HT1080 (cell line): Measurements from ENCODE around the gene ABCD2. TPM values are rescaled to one million over a fixed set of nuclear protein-coding genes. Genes with fewer than 3 reads are reported as not detected.
A peak's percentile ranks its signal among the peaks of the same experiment; 100 is the strongest.
"Not testable (repeated sequence)": the region's sequence is repeated elsewhere in the genome, so short reads cannot be mapped to it uniquely, and the experiment has no call there.

Experiments
- DNase-seq: peaks from one replicate; pipeline ENCODE4 v3.0.0-alpha.2; 2015; ENCODE audit warnings: low read depth
- total RNA-seq: library from RNA; depleted of rRNA; stranded (reverse); fragments of >200 nt; shearing (Covaris generic); gene quantifications from 2 replicates; pipeline ENCODE4 v1.2.3, GENCODE V29; 2014

The ABCD2 gene
- total RNA-seq, 1 experiment from 2014 or later: 0.05 TPM

- no peak for DNase-seq
These were observed 7.4 kb downstream of the ABCD2 start for GRCh38 chr12:39612250-39612649.

- no peak for DNase-seq
These were observed 7.8 kb downstream of the ABCD2 start for GRCh38 chr12:39611818-39612217.

GRCh38 chr12:39610436-39611025, 9.1 kb downstream of the ABCD2 start:
- DNase-seq: no peak

GRCh38 chr12:39606712-39607423, 12.7 kb downstream of the ABCD2 start:
- DNase-seq: no peak

- peak; percentile 87 for DNase-seq
These were observed 13.6 kb downstream of the ABCD2 start for GRCh38 chr12:39605996-39606395.

- peak; percentile 81 for DNase-seq
These were observed 14.1 kb downstream of the ABCD2 start for GRCh38 chr12:39605501-39605900.

GRCh38 chr12:39603065-39603464, 16.5 kb downstream of the ABCD2 start:
- no peak for DNase-seq

GRCh38 chr12:39601951-39602350, 17.7 kb downstream of the ABCD2 start:
- not testable (repeated sequence) for DNase-seq

GRCh38 chr12:39595928-39596327, 23.7 kb downstream of the ABCD2 start:
- DNase-seq: no peak

GRCh38 chr12:39592295-39592694, 27.3 kb downstream of the ABCD2 start:
- no peak for DNase-seq

- DNase-seq: no peak
These were observed 31.3 kb downstream of the ABCD2 start for GRCh38 chr12:39588348-39588747.

- peak; percentile 20 for DNase-seq
These were observed 32.4 kb downstream of the ABCD2 start for GRCh38 chr12:39587225-39587624.

GRCh38 chr12:39586816-39587215, 32.8 kb downstream of the ABCD2 start:
- no peak for DNase-seq

GRCh38 chr12:39581592-39581991, 38.0 kb downstream of the ABCD2 start:
- peak; percentile 37 for DNase-seq

GRCh38 chr12:39575498-39575875, 44.1 kb downstream of the ABCD2 start:
- no peak for DNase-seq

GRCh38 chr12:39574785-39575497, 44.7 kb downstream of the ABCD2 start:
- no peak for DNase-seq

- DNase-seq: no peak
These were observed 45.2 kb downstream of the ABCD2 start for GRCh38 chr12:39574378-39574777.

- DNase-seq: no peak
These were observed 45.6 kb downstream of the ABCD2 start for GRCh38 chr12:39573971-39574370.

- no peak for DNase-seq
These were observed 47.1 kb downstream of the ABCD2 start for GRCh38 chr12:39572551-39572950.

- DNase-seq: no peak
These were observed 48.3 kb downstream of the ABCD2 start for GRCh38 chr12:39571351-39571750.

- no peak for DNase-seq
These were observed 66.1 kb downstream of the ABCD2 start for GRCh38 chr12:39553476-39553875.

GRCh38 chr12:39544211-39544610, 75.4 kb downstream of the ABCD2 start:
- peak; percentile 28 for DNase-seq

GRCh38 chr12:39541471-39541870, 78.1 kb downstream of the ABCD2 start:
- no peak for DNase-seq
